ENCODE measurements around the gene MED22.
"Not testable (repeated sequence)": the region's sequence is repeated elsewhere in the genome, so short reads cannot be mapped to it uniquely, and the experiment has no call there.

MED22 gene

DNA sequence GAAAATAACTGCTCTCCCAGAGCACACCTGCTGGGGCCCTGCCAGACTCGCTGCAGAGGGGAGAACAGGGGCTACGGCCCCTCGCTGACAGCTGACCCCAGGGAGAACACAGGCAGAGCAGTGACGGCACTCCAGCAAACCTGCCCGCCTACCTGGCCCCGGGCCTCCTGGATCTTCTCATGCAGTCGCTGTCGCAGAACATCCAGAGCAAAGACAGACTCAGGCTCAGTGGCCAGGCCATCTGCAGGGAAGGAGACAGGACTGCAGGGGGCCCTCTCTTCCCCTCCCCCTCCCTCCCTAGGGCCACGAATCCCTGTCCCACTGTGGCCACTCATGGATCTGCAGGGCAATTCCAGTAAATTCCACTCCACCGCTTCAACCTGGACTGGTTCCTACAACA lies 14.4 kb downstream of the MED22 start:
- no peak for DNase-seq

DNA sequence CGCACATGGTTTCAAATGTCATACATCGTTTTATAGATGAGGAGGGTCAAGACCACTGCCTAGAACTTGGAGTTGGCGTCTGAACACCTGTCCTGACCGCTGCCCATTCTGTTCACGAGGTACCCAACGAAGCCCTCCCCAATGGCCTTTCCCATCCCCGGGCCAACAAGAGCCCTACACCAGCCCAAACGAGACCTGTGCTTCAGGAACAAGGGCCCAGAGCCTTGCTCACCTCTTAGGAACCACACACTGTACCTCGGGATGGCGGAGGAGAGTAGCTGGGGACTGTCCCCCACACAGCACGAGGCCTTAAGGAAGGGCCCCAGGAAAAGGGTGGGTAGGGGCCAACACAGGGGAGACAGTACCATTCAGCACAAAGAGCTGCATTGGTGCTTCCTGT lies 14.9 kb downstream of the MED22 start:
- DNase-seq, result no peak

DNA sequence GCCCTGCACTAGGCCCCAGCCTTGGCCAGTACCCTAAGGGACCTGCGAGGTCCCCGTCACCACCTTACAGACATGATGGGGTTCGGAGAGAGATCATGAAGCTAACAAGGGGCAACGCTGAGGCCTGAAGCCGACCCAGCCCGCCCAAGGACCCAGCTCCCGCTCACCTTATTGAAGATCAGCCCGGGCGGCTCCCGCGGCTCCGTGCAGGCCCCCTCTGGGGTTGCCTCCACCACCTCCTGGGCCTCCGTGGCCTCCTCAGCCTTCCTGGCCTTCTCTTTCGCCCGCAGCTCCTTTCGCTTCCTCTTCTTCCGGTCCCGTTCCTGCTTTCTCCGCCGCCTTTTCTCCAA lies 15.6 kb downstream of the MED22 start:
- no peak for DNase-seq

DNA sequence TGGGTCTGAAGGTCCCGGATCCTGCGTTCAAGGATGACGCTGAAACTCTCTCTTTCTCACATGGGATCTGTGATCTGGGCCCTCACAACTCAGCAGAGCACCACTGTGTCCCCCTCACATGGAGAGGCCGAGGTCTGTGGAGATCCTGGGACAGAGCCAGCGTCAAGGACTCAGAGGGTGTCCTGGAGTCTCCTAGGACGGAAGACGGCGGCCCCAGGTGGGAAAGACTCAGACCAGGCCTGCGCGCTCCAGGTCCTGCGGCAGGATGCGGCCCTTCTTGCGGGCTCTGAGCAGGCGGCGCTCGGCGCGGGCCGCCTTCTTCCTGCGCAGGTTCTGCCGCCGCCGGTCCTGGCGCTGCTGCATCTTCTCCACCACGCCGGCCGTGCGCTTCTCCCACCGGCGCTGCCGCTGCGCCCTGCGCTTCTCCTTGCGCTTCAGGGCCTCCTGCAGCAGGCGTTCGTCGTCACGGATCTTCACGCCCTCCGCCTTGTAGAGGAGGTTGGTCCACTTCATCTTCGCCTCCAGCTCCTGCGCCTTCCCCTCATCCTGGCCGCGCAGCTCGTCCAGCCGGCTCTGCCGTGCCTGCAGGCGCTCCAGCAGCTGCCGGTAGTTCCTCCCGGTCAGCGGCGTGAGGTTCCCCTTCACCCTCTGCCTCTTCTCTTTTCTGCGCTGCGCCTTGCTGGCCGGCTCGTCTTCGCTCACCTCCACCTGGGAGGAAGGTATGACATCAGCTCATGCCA lies 16.1 kb downstream of the MED22 start:
- no peak for DNase-seq

DNA sequence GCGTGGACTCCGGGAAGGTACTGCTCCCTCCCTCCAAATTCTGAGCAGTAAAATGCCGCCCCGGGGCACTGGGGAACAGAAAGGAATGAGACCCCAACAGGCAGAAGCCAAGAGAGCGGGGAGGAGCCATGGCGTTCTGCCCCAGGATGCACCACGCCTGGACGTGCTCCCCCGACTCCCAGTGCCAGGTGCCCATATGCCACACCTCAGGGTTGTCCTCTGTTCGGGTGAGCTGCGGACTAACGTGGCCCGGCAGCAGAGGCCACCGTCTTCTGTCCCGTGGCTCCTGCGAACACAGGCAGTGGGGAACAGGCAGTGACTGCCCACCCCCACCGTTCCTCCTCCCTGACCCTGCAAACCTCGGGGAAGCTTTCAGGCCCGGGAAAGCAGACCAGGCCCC lies 16.7 kb downstream of the MED22 start:
- DNase-seq, result no peak

DNA sequence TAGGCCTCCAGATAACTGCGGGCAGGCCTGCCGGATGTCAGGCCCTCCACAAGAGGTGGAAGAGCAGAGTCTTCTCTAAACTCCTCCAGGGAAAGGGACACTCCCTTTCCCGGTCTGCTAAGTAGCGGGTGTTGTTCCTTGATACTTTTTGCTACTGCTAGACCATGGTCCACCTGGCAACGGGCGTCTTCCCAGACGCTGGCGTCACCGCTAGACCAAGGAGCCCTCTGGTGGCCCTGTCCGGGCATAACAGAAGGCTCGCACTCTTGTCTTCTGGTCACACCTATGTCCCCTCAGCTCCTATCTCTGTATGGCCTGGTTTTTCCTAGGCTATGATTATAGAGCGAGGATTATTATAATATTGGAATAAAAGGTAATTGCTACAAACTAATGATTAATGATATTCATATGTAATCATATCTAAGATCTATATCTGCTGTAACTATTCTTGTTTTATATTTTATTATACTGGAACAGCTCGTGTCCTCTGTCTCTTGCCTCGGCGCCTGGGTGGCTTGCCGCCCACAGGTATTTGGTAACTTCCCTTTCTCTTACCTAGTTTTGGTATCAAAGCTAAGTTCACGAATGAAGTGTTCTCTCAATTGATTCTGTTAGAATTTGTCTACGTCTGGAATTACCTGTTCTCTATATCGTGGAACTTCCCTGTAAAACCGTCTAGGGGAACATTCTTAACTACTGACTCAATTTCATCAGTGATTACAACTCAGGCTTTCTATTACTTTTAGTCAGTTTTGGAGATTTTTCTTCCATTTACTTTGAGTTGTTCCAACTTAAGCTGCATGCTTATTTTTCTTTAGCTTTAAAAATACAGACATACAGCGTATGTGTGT lies 18.4 kb downstream of the MED22 start:
- DNase-seq, result not testable (repeated sequence)

DNA sequence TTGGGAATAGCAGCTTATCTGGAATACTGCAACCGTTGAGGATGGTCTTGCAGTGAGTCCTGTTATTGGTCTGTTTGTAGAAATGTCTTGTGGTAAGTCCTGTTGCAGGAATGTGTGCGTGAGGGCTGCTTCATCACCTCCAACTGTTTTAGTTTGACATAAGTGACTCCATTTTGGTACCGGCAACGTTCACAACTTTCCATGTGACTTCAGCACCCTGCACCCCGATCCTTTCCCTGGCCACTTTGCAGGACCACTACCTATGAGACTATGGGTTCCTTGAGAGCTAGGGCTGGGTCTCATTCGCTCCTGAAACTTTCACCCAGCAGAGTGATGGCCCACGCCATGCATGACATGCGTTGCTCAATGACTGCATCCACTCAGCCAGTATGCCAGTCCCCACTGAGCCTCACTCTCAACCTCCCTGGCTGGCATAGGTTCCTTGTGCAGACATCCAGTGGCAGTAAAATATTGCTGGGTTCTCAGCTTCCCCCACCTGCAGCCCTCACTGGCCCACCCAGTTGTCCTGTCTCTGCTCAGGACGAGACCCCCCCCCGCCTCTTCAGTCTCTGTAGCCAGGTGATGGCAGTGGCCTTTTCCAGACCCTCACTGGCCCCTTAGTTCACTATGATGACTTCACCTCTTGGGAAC lies 20.0 kb downstream of the MED22 start:
- DNase-seq, result no peak

DNA sequence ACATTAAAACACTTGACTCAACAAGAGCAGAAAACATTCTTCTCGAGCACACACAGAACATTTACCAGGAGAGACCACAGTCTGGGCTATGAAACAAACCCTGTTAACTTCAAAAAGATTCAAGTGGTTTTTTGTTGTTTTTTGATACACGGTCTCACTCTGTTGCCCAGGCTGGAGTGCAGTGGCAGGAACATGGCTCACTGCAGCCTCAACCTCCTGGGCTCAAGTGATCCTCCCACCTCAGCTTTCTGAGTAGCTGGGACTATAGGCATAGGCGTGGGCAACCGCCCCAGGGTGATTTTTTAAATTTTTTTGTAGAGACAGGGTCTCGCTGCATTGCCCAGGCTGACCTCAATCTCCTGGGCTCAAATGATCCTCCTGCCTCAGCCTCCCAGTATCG lies 20.9 kb downstream of the MED22 start:
- DNase-seq, result not testable (repeated sequence)

DNA sequence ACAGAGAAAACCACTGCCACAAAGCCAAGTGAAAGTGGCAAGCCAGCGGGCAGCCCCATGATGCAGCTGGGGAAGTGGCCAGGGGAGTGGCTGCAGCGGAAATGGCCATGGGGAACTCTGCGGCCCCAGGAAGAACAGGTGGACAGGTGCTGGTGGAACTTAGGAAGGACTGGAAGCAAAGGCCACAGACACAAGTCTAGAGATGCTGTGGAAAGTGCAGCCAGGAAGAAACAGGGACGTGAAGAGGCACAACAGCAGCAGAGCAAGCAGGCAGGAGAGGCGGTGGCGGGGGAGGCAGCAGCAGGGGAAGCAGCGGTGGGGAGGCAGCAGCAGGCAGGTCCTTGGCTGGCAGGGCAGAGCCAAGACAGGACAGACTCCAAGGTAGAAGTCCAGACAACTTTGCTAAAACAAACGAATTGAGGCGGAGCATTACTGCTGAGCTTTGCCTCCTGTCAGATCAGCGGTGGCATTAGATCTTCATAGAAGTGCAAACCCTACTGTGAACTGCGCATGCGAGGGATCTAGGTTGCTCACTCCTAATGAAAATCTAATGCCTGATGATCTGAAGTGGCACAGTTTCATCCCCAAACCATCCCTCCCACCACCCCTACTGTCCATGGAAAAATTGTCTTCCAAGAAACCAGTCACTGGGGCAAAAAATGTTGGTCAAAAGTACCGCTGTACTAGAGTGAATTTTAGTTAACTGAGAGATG lies 23.8 kb downstream of the MED22 start:
- no peak for DNase-seq

DNA sequence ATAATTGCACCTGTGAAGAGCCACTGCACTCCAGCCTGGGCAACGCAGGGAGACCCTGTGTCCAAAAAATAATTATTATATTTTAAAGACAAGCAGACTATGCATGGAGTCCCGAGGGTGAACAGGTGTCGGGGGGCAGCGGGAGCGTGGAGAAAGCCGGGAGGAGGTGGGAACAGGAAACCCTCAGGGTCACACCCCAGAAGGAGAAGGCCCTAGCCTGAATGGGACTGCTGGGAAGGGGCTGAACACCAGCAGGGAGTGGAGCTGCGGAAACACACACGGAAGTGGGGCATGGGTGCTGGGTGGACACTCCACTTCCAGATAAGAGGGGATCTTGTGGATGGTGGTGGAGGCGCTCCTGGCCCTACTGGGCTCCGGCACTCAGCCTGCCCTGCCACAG lies 24.7 kb downstream of the MED22 start:
- no peak for DNase-seq

DNA sequence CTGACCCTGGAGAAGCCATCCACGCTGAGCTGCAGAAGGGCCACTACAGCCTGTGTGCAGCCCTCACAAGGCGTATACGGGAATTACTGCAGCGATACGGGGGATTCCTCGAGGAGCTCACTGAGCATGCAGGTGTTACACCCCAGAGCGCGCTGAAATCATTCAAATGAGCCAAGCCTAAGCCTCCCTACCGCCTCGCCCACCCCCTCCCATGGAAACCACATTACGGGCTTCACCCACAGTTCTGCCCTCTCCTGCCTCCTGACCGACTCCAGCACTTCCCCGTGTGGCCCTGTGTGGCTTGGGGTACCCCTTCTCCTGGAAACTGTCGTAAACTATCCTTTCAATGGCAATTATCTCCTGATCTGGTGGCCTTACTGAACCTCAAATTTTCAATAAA lies 25.2 kb downstream of the MED22 start:
- no peak for DNase-seq

DNA sequence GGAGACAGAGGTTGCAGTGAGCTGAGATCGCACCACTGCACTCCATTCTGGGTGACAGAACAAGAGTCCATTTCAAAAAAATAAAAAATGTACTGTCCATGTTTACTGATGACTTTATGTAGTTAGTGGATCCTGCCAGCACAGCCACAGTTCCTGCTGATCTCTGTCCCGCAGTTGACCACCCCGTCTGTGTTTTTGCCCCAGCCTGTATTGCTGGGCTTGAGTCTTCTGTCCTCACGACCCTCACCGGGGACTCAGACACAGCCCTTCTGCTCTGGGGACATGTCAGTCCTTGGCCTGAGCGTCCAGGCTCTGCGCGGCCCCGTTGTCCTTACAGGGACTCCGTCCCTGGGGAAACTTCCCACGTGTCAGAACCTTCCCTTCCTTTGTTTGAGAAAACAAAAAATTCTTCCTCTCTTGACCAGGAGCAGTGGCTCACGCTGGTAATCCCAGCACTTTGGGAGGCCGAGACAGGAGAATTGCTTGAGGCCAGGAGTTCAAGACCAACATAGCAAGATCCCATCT lies 26.5 kb downstream of the MED22 start:
- DNase-seq, result no peak

DNA sequence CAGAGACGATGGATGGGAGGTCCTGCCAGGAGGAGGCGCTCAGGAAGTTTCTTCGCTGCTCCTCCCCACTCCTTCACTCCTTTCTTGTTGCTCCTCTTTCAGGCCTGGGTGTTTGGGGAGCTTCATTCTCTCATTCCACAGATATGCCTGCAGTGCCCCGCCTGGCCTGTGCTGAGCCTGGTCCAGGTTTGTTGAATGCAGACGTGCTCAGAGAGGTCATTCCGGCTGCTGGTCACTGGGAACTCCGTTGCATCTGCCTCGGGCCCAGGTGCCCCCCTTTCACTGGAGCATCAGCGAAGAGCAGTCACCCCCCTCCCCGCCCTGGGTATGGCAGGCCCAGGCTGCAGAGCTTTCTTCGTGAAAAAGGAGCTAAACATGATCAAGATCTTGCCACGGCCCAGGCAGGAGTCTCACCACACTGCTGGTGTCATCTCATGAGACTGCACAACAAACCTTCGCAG lies 27.5 kb downstream of the MED22 start:
- no peak for DNase-seq

DNA sequence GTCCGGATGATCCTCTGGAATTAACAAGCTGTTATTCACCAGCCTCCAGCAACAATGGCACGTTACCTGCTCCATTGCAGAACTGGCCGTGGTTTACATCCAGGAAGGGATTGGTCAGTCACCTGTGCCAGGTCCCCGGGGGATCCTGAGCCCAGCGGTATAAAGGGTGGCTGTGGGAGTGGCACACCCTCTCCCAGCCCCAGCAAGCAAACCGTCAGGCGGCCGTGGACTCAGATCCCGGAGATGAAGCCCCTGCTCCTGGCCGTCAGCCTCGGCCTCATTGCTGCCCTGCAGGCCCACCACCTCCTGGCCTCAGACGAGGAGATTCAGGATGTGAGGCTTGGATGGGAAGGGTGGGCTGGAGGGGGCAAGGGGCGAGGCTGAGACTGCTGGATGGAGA lies 30.4 kb downstream of the MED22 start:
- not testable (repeated sequence) for DNase-seq

DNA sequence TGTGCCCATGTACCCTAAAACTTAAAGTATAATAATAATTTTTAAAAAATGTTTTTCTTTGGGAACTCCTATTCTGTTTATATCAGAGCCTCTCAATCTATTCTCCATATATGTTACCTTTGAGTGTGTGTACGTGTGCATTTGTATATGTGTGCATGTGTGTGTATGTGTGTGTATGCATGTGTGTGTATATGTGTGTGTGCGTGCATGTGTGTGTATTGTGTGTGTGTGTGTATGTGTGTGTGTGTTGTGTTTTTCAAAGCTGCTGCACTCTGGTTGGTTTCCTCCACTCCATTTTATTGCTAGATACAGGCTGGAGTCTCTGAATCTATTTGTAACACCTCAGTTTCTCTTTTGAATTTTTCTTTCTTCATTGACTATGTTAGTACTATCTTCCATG lies 31.9 kb downstream of the MED22 start:
- DNase-seq, result no peak

DNA sequence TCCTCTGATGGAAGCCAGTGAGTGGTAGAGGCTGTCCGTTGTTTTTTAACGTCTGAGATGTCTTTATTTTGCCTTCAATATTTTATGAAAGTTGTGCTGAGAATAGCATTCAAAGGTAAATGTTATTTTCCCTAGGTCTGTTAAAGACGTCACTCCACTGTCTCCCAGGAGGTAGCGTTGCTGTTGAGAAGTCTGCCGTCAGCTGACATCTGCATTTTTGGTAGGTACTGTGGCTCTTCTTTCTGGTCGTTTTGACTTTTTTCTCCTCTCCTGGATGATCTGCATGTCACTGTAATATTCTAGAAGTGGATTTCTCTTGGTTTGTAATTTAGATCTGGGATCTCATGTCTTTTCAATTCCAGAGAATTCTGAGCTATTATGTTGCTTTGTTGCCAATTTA lies 38.3 kb downstream of the MED22 start:
- no peak for DNase-seq

DNA sequence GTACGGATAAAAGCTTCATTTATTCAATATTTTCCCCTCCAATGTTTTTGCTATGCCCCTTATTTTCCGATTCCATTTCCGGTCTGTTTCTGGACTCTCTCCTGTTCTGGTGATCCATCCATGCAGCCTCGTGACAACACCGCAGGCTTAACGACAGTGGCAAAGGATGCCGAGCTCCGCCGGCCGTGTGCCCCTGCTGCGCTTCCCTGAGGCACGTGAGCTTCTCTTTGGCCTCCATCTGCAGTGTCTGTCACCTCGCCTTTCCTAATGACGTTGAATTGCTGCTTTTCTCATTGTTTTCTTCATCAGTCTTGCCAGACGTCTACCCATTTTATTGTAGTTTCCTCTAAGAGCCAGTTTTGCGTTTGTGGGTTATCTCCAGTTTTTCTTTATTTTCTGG lies 40.6 kb downstream of the MED22 start:
- no peak for DNase-seq

DNA sequence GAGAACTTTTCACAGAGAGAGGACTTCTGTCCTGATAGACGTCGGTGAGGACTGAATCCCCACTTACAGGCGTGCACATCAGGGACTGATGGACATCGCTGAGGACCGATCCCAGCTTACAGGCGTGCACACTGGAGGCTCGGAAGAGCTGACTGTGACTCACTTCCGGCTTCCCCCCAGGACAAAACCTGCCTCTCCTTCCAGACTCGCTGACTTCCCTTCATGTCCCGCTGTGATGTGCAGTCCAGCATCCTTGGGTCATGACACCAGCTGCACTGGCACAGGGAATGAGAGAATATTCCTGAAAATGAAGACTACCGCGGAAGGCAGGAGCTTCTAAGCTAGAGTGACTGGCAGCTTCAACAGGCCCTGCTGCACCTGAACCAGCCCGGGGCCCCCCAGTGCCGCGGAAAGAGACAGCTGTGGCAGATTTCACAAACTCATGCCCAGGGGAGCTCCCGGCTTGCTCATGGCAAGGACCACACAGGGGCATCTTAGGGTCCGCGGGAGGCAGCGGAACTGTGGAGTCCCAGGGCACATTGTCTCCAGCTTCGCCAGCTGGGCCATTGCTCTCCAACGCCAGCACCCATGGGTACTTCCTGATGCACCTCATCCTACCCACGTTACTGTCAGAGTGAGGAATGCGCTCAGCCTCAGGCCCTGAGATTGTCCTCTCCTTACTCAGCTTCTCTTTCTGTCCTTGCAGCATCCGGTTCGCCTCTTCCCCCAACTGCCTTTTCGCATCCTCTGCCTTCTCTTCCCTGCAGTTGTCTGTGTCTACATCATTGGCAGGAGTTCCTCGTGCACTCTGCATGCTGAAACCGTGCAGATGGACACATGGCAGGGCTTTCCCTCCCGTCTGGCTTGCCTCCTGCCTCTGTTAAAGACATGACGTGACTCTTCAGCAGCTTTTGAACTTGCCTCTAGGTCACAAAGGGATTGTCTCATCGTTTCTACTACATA lies 41.4 kb downstream of the MED22 start:
- no peak for DNase-seq

DNA sequence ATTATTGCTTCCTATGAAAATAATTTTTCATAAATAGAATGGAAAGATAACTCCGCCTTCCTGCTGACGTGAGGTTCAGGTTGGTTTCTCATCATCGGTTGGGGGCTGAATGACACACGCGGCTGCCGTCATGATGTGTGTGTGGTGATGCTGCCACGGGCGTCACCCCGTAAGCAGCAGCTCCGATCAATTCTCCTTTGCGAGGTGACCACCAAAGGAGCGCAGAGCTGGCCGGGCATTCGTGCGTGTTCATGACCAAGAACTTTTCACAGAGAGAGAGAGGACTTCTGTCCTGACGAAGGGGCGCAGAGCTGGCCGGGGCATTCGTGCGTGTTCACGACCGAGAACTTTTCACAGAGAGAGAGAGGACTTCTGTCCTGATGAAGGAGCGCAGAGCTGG lies 42.2 kb downstream of the MED22 start:
- DNase-seq, result no peak

DNA sequence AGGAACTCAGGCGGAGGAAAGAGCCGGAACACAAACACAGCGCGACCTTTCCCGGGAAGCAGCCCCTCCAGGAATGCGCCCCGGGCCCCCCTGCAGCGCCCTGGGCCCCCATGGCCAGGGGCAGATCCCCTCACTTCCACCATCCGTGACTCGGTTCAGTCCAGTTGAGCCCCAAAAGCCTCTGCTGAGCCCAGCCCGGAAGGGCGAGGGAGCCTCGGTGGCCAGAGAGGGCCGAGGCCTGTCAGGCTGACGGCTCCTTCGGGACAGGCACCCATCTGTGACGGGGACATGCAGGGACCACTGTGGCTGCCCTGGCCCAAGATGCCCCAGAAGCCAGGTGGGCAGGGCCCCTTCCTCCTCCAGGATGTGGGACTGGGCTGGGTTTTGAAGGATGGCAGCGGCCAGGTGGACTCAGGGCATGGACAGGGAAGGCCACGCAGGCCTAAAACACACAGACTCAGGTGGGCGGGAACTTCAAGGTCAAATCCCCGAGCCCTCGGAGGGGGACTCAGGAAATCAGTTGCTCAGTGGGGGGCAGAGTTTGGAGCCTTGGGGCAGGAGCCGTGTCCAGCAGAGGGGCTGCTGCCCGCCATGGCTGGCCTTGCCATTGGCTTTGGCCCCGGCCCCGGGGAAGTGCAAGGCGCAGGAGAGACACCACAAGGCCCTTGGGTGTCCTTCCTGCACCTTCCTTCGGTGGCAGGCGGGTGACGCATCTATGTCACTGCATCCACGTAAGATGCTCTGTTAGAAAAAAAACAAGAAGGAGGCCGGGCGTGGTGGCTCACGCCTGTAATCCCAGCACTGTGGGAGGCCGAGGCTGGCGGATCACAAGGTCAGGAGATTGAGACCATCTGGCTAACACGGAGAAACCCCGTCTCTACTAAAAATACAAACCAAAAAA lies 43.2 kb downstream of the MED22 start:
- DNase-seq, result no peak

DNA sequence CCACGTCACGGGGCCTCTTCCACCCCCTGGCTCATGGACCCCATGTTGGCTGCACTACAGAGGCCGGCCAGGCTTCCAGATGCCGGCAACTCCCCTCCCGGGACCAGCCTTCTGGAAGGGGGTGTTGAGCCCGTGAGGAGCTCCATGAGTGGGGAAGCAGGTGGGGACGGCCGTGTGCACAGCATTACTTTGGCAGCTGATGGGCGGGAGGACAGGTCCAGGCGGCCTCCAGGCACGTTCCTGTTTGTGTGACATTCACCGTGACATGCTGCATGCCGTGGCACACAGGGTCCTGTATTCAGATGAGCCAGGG lies 43.8 kb downstream of the MED22 start:
- DNase-seq, result no peak

All from hippocampal formation (tissue), 2 donors.